Fibroblast of pulmonary artery (primary cell): ENCODE measurements around the gene SLC9A9.

Experiments used
- DNase-seq: peaks from one replicate; pipeline ENCODE4 v3.0.0-alpha.2; 2010; ENCODE audit warnings: low read depth
- H3K4me3 ChIP-seq: replicated peaks from 2 replicates; pipeline ENCODE4 v1.5.1; 2011; ENCODE audit warnings: low read depth, mild to moderate bottlenecking, control low read depth, low read length, moderate library complexity
- TF ChIP-seq, protein P1 (sequence below): IDR thresholded peaks from 2 replicates; pipeline ENCODE4 v1.5.1; 2011; ENCODE audit warnings: mild to moderate bottlenecking, control low read depth, low read length, inconsistent platforms; ENCODE audit errors: missing control alignments

Gene SLC9A9

DNA sequence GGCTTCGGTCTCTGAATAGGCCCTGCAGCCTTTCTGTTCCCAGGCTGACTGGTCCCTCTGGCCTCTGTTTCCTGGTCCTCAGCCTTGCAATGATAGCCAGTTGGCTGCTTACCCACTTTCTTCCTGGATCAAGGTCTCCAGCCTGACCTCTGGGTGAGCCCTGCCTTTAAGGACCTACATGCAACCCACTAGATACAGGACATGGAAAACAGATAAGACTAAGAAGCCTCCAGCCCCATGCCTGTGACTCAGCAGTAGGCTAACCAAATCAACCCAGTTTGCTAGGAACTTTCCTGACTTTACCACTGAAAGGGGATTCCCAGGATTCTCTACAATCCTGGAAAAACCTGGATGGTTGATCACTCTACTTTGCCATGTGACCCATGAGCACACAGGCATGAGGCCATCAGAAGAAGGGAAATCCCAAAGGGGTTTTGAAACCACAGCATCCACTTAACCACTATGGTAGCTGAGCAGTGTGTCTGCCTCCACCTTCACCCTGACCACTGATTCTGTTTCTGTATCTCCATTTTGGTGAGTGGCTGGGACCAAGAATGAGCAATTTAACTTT is 540.6 kb downstream of the SLC9A9 start:
- no peak overlapping the region for H3K4me3 ChIP-seq
- peak; percentile 81 for DNase-seq
- TF ChIP-seq, protein P1, sequence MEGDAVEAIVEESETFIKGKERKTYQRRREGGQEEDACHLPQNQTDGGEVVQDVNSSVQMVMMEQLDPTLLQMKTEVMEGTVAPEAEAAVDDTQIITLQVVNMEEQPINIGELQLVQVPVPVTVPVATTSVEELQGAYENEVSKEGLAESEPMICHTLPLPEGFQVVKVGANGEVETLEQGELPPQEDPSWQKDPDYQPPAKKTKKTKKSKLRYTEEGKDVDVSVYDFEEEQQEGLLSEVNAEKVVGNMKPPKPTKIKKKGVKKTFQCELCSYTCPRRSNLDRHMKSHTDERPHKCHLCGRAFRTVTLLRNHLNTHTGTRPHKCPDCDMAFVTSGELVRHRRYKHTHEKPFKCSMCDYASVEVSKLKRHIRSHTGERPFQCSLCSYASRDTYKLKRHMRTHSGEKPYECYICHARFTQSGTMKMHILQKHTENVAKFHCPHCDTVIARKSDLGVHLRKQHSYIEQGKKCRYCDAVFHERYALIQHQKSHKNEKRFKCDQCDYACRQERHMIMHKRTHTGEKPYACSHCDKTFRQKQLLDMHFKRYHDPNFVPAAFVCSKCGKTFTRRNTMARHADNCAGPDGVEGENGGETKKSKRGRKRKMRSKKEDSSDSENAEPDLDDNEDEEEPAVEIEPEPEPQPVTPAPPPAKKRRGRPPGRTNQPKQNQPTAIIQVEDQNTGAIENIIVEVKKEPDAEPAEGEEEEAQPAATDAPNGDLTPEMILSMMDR: no peak

DNA sequence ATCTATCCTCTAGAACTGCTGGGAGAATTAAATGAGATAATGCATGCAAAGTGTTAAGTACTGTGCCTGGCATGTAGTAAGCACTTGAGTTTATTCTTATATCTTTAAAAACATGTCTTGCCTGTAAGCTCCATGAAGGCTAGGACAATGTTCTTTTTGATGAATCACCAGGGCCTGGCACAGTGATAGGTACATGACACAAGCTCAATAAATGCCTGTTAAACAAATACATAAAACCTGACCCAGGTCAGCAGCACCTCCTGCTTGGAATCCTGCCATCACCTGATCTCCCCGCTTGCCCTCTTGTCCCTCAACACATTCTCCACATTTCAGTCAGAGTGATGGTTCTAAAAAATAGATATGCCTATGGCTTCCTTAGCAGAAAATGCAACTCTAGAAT is 541.9 kb downstream of the SLC9A9 start:
- TF ChIP-seq, protein P1: no peak
- no peak for DNase-seq
- H3K4me3 ChIP-seq: no peak overlapping the region

DNA sequence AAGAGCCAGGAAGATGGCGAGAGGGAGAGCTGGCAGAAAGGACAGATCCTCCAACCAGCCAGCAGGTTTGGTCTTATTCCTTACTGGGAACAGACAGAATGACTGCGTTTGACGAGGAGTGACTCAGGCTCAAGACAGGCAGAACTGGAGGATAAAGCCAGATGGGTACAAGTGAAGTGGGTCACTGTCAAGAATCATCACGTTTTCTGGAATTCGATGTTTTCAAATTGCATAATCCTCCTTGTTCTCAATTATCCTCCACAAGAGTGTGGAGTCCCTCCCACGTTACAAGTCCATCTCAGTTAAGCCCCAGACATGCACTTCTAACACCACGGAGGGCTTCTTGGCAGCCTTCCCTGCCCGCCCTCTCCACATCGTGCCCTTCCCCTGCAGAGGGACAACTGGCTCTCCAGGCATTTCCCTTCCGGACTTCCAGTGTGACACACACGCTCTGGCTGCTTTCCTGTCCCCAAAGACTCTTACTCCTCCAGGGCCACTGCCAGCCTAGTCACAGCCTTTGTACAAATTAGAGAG is 545.6 kb downstream of the SLC9A9 start:
- no peak overlapping the region for H3K4me3 ChIP-seq
- DNase-seq: peak; percentile 75
- TF ChIP-seq, protein P1: no peak

DNA sequence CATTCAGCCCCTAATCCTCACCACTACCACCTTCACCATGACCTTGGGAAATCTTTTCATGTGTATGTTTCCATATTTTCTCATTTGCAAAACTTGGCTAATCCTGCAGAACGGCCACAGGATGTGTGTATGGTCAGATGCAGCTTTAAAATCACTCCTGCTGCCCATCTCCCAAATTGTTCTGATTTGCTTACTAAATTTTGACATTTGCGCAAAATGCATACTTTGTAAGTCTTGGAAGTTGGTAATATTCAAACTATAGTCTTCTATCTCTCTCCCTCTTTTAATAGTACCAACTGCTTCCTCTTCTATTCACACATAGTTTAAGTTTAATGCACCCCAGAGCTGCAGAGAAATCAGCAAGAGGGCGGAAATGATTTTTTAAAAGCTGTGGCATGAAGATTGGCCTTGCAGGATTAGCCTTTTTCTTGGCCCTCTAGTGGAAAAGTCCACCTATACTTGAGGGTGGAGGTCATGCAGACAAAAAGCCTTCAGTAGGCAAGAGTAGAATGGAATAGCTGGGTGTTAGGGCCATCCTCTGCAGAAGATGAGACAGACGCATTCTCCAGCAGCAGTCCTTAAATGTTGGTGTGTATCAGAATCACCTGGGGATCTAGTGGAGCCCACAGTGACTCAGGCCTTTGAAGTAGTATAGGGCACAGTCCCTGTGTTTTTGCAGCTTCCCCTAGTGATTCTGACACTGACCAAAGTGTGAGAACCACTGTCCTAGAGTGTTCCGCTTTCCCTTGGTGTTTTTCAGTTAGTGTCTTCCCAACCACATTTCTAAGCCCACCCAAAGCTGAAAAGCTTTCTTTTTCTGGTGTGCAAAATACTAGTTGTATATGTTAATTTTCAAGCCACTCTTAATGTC is 547.0 kb downstream of the SLC9A9 start:
- no peak for DNase-seq
- H3K4me3 ChIP-seq: no peak overlapping the region
- TF ChIP-seq, protein P1: no peak

DNA sequence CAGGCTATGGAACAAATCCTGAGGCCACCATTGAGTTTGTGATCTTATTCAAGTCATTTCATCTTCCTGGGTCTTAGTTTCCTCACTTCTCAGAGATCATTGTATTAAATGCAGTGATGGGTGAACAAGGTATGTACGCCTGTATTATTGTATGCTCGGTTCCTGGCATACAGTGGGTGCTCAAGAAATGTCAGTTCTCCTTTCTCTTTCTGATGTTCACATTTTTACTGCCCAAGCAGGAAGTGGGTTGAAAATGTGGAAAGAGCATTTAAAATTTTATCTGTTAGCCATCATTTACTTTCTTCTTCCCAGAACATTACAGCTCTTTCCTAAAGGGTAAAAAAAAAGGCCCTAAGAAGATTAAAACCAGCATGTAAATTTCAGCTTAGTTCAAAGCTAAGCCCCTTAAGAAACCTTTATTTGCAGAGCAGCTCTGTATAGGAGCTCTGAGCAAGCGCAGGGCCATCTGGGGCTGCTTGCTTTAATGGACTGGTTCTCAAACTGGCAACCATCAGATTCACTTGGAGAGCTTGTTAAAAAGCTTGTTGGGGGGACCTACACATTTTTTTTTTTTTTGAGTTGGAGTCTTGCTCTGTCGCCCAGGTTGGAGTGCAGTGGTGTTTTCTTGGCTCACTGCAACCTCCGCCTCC is 549.3 kb downstream of the SLC9A9 start:
- DNase-seq: no peak
- no peak overlapping the region for H3K4me3 ChIP-seq
- TF ChIP-seq, protein P1: no peak

DNA sequence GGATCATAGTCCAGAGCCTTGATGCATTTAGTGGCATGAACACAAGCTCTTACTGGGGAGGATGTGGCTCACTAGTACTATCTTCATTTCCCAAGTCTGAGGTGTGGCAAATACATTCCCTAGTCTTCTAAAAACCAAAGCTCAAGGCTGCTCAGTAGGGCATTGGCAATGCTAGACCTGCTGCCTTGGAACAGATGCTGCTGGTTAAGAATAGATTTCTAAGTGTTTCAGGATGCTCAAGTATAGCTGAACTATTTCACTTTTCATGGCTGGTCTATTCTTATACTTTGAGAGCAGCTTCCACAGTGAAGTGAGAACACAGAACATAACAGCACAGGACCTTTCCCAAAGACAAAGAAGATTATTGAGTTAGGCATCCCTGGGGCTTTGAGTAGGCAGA is 549.9 kb downstream of the SLC9A9 start:
- no peak overlapping the region for H3K4me3 ChIP-seq
- no peak for DNase-seq
- TF ChIP-seq, protein P1: no peak
